Measurements from ENCODE around the gene DNAJB13. TPM values are rescaled to one million over a fixed set of nuclear protein-coding genes. Genes with fewer than 3 reads are reported as not detected.

The DNAJB13 gene
- total and polyA plus RNA-seq, 9 donors, result 0.36 to 23.3 (median 2.1) TPM; not detected in 2

DNA sequence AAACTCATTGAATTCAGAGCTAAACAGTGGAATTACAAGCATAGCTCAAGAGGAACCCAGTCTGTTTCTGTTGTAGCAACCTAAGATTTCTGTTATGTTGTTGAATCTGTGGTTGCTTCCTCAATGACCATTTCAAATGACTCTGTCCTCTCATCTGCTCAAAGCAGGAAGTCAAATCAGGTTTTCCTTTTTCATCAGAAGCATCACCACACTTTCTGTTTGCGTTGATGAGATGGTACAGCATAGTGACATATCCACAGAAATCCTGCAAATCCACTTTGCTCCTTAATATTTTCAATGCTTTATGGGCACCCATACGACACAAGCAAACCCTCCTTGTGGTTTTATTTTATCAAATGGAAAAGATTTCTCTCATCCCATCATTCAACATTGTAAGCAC, 44.4 kb downstream of the DNAJB13 start:
- intact Hi-C loops (cut with DNase I), result loop anchor here in 1 of 4 donors (2.0 kb wide), 1 partner anchor 20 kb away; no protein-coding TSS in a partner anchor
- Histone ChIP-seq H3K4me1 (ENCODE audit: insufficient read depth) (no peaks in the 10 kb centered on the region), H3K9me3 (no peaks in the 10 kb centered on the region), H3K27me3 (no peaks in the 10 kb centered on the region), H3K36me3 (no peaks in the 10 kb centered on the region), H3K27ac (no peak overlapping the region), H3K4me3 (no peak overlapping the region)
- no peak for DNase-seq
- WGBS, 3 donors, result 77 to 82% (median 78%) methylated on average over 2 of the region's 2 CpGs
- TF ChIP-seq CTCF (IDR thresholded peaks at IDR 0.05) (no peak), EP300 (IDR thresholded peaks at IDR 0.05) (no peak)

- WGBS, 3 donors, result 68 to 69% (median 69%) methylated on average over 2 of the region's 2 CpGs
- no peaks in the 10 kb centered on the region for H3K36me3 ChIP-seq
- TF ChIP-seq CTCF (IDR thresholded peaks at IDR 0.05) (no peak), POLR2A (IDR thresholded peaks at IDR 0.05) (no peak), EP300 (IDR thresholded peaks at IDR 0.05) (no peak)
- intact Hi-C loops (cut with DNase I), result loop anchor here in 1 of 4 donors (2.0 kb wide), 1 partner anchor 21 kb away; no protein-coding TSS in a partner anchor
- H3K27me3 ChIP-seq, result no peaks in the 10 kb centered on the region
- no peak for DNase-seq
- H3K9me3 ChIP-seq, result no peaks in the 10 kb centered on the region
- H3K27ac ChIP-seq, result no peak overlapping the region
- H3K4me1 ChIP-seq (ENCODE audit: insufficient read depth), result no peaks in the 10 kb centered on the region
- H3K4me3 ChIP-seq, result no peak overlapping the region
These were observed 44.9 kb downstream of the DNAJB13 start for GRCh38 chr11:73995731-73996130.

DNA sequence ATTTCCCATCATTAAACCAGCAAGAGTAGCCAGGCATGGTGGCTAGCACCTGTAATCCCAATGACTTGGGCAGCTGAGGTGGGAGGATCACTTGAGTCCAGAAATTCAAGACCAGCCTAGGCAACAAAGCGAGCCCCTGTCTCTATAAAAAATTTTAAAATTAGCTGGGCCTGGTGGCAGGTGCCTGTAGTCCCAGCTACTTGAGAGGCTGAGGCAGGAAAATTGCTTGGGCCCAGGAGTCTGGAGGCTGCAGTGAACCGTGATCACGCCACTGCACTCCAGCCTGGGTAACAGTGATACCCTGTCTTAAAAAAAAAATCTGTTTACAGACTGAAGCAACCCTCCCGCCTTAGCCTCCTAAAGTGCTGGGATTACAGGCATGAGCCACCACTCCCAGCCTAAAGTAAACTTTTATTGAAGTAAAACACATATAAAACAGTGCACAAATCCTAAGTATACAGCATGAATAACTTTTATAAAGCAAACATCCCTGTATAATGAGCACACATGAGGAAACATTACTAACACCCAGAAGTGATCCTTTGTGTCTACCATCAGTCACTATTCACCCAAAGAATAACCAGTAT, 45.4 kb downstream of the DNAJB13 start:
- no peak for DNase-seq
- H3K4me3 ChIP-seq, result no peak overlapping the region
- intact Hi-C loops (cut with DNase I), result no loop called here
- no peaks in the 10 kb centered on the region for H3K36me3 ChIP-seq
- TF ChIP-seq EP300 (IDR thresholded peaks at IDR 0.05), result no peak
- TF ChIP-seq CTCF (IDR thresholded peaks at IDR 0.05), result no peak
- TF ChIP-seq POLR2A (IDR thresholded peaks at IDR 0.05), result no peak
- H3K4me1 ChIP-seq (ENCODE audit: insufficient read depth), result no peaks in the 10 kb centered on the region
- H3K9me3 ChIP-seq, result no peaks in the 10 kb centered on the region
- WGBS, 3 donors, result 86 to 90% (median 87%) methylated on average over 4 of the region's 4 CpGs
- no peak overlapping the region for H3K27ac ChIP-seq
- no peaks in the 10 kb centered on the region for H3K27me3 ChIP-seq

- H3K4me1 ChIP-seq (ENCODE audit: insufficient read depth), result no peaks in the 10 kb centered on the region
- 79 to 92% (median 86%) methylated on average over 6 of the region's 6 CpGs for WGBS, 3 donors
- H3K36me3 ChIP-seq, result no peaks in the 10 kb centered on the region
- intact Hi-C loops (cut with DNase I), result no loop called here
- DNase-seq, result no peak
- no peak overlapping the region for H3K27ac ChIP-seq
- H3K27me3 ChIP-seq, result no peaks in the 10 kb centered on the region
- no peaks in the 10 kb centered on the region for H3K9me3 ChIP-seq
- no peak overlapping the region for H3K4me3 ChIP-seq
- TF ChIP-seq EP300 (IDR thresholded peaks at IDR 0.05) (no peak), CTCF (IDR thresholded peaks at IDR 0.05) (no peak), POLR2A (IDR thresholded peaks at IDR 0.05) (no peak)
These were observed 46.4 kb downstream of the DNAJB13 start for GRCh38 chr11:73997120-73997770.
